ENCODE results near the gene SLX4.
A peak's percentile ranks its signal among the peaks of the same experiment; 100 is the strongest.

Gene SLX4

GRCh38 chr16:3640207-3640606, 28.8 kb upstream of the SLX4 start:
- no peak overlapping the region for H3K27ac ChIP-seq (ENCODE audit: low read depth, low read length, severe bottlenecking)
- no peaks in the 10 kb centered on the region for H3K9me3 ChIP-seq (ENCODE audit: control insufficient read depth, low read length)
- 90 to 100% methylated on average over 3 of the region's 3 CpGs for WGBS, 2 experiments (ENCODE audit: insufficient coverage in 2 of 2)
- no peak overlapping the region for H3K4me3 ChIP-seq (ENCODE audit: extremely low read depth, insufficient read depth, low read length, poor library complexity, severe bottlenecking)
- peaks cover 36% of the 10 kb centered on the region for H3K4me1 ChIP-seq (ENCODE audit: control insufficient read depth, insufficient read depth, low read length, poor library complexity, severe bottlenecking)
- H3K36me3 ChIP-seq (ENCODE audit: control insufficient read depth, insufficient read depth, low read length): peaks cover 8% of the 10 kb centered on the region

- peaks cover 32% of the 10 kb centered on the region for H3K4me1 ChIP-seq (ENCODE audit: control insufficient read depth, insufficient read depth, low read length, poor library complexity, severe bottlenecking)
- WGBS, 2 experiments (ENCODE audit: insufficient coverage in 2 of 2): 85 to 89% methylated on average over 9 of the region's 13 CpGs
- no peak overlapping the region for H3K4me3 ChIP-seq (ENCODE audit: extremely low read depth, insufficient read depth, low read length, poor library complexity, severe bottlenecking)
- H3K36me3 ChIP-seq (ENCODE audit: control insufficient read depth, insufficient read depth, low read length): peaks cover 8% of the 10 kb centered on the region
- H3K27ac ChIP-seq (ENCODE audit: low read depth, low read length, severe bottlenecking): no peak overlapping the region
- no peaks in the 10 kb centered on the region for H3K9me3 ChIP-seq (ENCODE audit: control insufficient read depth, low read length)
These were observed 27.7 kb upstream of the SLX4 start for GRCh38 chr16:3638916-3639644.

GRCh38 chr16:3637371-3637923, 26.0 kb upstream of the SLX4 start:
- peaks cover 21% of the 10 kb centered on the region for H3K4me1 ChIP-seq (ENCODE audit: control insufficient read depth, insufficient read depth, low read length, poor library complexity, severe bottlenecking)
- H3K4me3 ChIP-seq (ENCODE audit: extremely low read depth, insufficient read depth, low read length, poor library complexity, severe bottlenecking): no peak overlapping the region
- H3K9me3 ChIP-seq (ENCODE audit: control insufficient read depth, low read length): no peaks in the 10 kb centered on the region
- 20 to 75% methylated on average over 1 to 2 of the region's 3 CpGs for WGBS, 2 experiments (ENCODE audit: insufficient coverage in 2 of 2)
- H3K27ac ChIP-seq (ENCODE audit: low read depth, low read length, severe bottlenecking): peak overlapping the region; percentile 79
- H3K36me3 ChIP-seq (ENCODE audit: control insufficient read depth, insufficient read depth, low read length): peaks cover 8% of the 10 kb centered on the region

GRCh38 chr16:3625911-3626732, 14.7 kb upstream of the SLX4 start:
- Histone ChIP-seq H3K9me3 (ENCODE audit: control insufficient read depth, low read length) (no peaks in the 10 kb centered on the region), H3K4me3 (ENCODE audit: extremely low read depth, insufficient read depth, low read length, poor library complexity, severe bottlenecking) (no peak overlapping the region), H3K4me1 (ENCODE audit: control insufficient read depth, insufficient read depth, low read length, poor library complexity, severe bottlenecking) (no peaks in the 10 kb centered on the region), H3K27ac (ENCODE audit: low read depth, low read length, severe bottlenecking) (no peak overlapping the region), H3K36me3 (ENCODE audit: control insufficient read depth, insufficient read depth, low read length) (no peaks in the 10 kb centered on the region)
- WGBS, 2 experiments (ENCODE audit: insufficient coverage in 2 of 2): 94 to 96% methylated on average over 2 to 3 of the region's 4 CpGs

GRCh38 chr16:3625331-3625730, 13.9 kb upstream of the SLX4 start:
- Histone ChIP-seq H3K27ac (ENCODE audit: low read depth, low read length, severe bottlenecking) (no peak overlapping the region), H3K9me3 (ENCODE audit: control insufficient read depth, low read length) (no peaks in the 10 kb centered on the region), H3K4me1 (ENCODE audit: control insufficient read depth, insufficient read depth, low read length, poor library complexity, severe bottlenecking) (no peaks in the 10 kb centered on the region), H3K36me3 (ENCODE audit: control insufficient read depth, insufficient read depth, low read length) (no peaks in the 10 kb centered on the region), H3K4me3 (ENCODE audit: extremely low read depth, insufficient read depth, low read length, poor library complexity, severe bottlenecking) (no peak overlapping the region)
- 86 to 95% methylated on average over 1 to 2 of the region's 5 CpGs for WGBS, 2 experiments (ENCODE audit: insufficient coverage in 2 of 2)

- 88 to 90% methylated on average over 1 to 3 of the region's 3 CpGs for WGBS, 2 experiments (ENCODE audit: insufficient coverage in 2 of 2)
- Histone ChIP-seq H3K9me3 (ENCODE audit: control insufficient read depth, low read length) (no peaks in the 10 kb centered on the region), H3K36me3 (ENCODE audit: control insufficient read depth, insufficient read depth, low read length) (no peaks in the 10 kb centered on the region), H3K4me3 (ENCODE audit: extremely low read depth, insufficient read depth, low read length, poor library complexity, severe bottlenecking) (no peak overlapping the region), H3K4me1 (ENCODE audit: control insufficient read depth, insufficient read depth, low read length, poor library complexity, severe bottlenecking) (no peaks in the 10 kb centered on the region), H3K27ac (ENCODE audit: low read depth, low read length, severe bottlenecking) (no peak overlapping the region)
These were observed 12.2 kb upstream of the SLX4 start for GRCh38 chr16:3623642-3624041.

- peaks cover 15% of the 10 kb centered on the region for H3K36me3 ChIP-seq (ENCODE audit: control insufficient read depth, insufficient read depth, low read length)
- no peak overlapping the region for H3K27ac ChIP-seq (ENCODE audit: low read depth, low read length, severe bottlenecking)
- no peak overlapping the region for H3K4me3 ChIP-seq (ENCODE audit: extremely low read depth, insufficient read depth, low read length, poor library complexity, severe bottlenecking)
- no peaks in the 10 kb centered on the region for H3K9me3 ChIP-seq (ENCODE audit: control insufficient read depth, low read length)
- no peaks in the 10 kb centered on the region for H3K4me1 ChIP-seq (ENCODE audit: control insufficient read depth, insufficient read depth, low read length, poor library complexity, severe bottlenecking)
- WGBS, 2 experiments (ENCODE audit: insufficient coverage in 2 of 2): 88 to 93% methylated on average over 2 of the region's 3 CpGs
These were observed 7.3 kb upstream of the SLX4 start for GRCh38 chr16:3618769-3619141.

GRCh38 chr16:3612510-3613466, 1.4 kb upstream of the SLX4 start:
- WGBS, 2 experiments (ENCODE audit: insufficient coverage in 2 of 2): 85 to 95% methylated on average over 25 to 29 of the region's 34 CpGs
- Histone ChIP-seq H3K4me3 (ENCODE audit: extremely low read depth, insufficient read depth, low read length, poor library complexity, severe bottlenecking) (peak overlapping the region; percentile 97), H3K4me1 (ENCODE audit: control insufficient read depth, insufficient read depth, low read length, poor library complexity, severe bottlenecking) (no peaks in the 10 kb centered on the region), H3K27ac (ENCODE audit: low read depth, low read length, severe bottlenecking) (no peak overlapping the region), H3K9me3 (ENCODE audit: control insufficient read depth, low read length) (no peaks in the 10 kb centered on the region), H3K36me3 (ENCODE audit: control insufficient read depth, insufficient read depth, low read length) (peaks cover 15% of the 10 kb centered on the region)

GRCh38 chr16:3610698-3611145, 684 bp downstream of the SLX4 start:
- Histone ChIP-seq H3K4me3 (ENCODE audit: extremely low read depth, insufficient read depth, low read length, poor library complexity, severe bottlenecking) (peak overlapping the region; percentile 97), H3K9me3 (ENCODE audit: control insufficient read depth, low read length) (no peaks in the 10 kb centered on the region), H3K36me3 (ENCODE audit: control insufficient read depth, insufficient read depth, low read length) (peaks cover 26% of the 10 kb centered on the region), H3K4me1 (ENCODE audit: control insufficient read depth, insufficient read depth, low read length, poor library complexity, severe bottlenecking) (no peaks in the 10 kb centered on the region), H3K27ac (ENCODE audit: low read depth, low read length, severe bottlenecking) (no peak overlapping the region)
- 5 to 12% methylated on average over 9 to 10 of the region's 10 CpGs for WGBS, 2 experiments (ENCODE audit: insufficient coverage in 2 of 2)
